HEK293T (cell line): ENCODE results near the gene HSPD1.
"Not testable (repeated sequence)": the region's sequence is repeated elsewhere in the genome, so short reads cannot be mapped to it uniquely, and the experiment has no call there.

ENCODE experiments used
- ARNT ChIP-seq: fragments of 450-650 bp; IDR thresholded peaks from 2 replicates; pipeline ENCODE4 v1.6.1; 2017; ENCODE audit warnings: mild to moderate bottlenecking
- FOXA1 ChIP-seq: fragments of 450-650 bp; IDR thresholded peaks from 2 replicates; pipeline ENCODE4 v1.6.1; 2016; ENCODE audit warnings: mild to moderate bottlenecking
- HDGF ChIP-seq: fragments of 450-650 bp; IDR thresholded peaks from 2 replicates; pipeline ENCODE4 v1.6.1; 2017; ENCODE audit warnings: antibody characterized with exemption, borderline replicate concordance

DNA sequence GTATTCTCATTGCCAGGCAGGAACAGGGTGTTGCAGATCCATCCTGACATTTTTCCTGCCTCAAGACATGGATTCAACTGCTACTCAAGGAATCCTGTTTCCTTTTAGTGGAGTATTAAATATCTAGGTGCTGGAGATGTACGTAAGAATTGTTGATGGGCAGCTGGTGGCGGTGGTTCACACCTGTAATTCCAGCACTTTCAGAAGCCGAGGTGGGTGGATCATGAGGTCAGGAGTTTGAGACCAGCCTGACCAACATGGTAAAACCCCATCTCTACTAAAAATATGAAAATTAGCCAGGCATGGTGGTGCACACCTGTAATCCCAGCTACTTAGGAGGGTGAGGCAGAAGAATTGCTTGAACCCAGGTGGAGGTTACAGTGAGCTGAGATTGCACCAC, 15.4 kb downstream of the HSPD1 start:
- TF ChIP-seq FOXA1, ARNT, HDGF: not testable (repeated sequence)
